ENCODE results near the gene STK33.
A peak's percentile ranks its signal among the peaks of the same experiment; 100 is the strongest.

STK33 gene

DNA sequence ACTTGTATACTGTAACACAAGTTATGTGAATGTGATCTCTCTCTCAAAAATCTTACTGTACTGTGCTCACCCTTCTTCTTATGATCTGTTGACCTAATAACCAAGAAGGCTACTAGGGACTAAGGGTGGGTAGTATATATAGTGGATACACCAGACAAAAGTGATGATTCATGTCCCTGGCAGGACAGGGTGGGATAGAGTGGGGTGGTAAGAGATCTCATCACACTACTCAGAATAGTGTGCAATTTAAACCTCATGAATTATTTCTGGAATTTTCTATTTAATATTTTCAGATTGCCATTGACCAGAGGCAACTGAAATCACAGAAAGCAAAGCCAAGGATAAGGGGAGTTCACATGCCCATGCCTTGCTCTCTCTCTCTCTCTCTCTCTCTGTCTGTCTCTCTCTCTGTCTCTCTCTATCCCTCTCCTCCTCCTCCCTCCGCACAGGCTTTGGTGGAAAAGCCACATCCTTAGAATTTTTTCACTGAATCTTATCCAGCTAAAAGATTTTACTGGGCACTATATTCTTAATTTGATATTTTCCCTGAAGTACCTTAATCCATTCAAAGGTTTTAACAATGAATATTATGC lies 12.0 kb upstream of the STK33 start:
- TF ChIP-seq, protein P1, sequence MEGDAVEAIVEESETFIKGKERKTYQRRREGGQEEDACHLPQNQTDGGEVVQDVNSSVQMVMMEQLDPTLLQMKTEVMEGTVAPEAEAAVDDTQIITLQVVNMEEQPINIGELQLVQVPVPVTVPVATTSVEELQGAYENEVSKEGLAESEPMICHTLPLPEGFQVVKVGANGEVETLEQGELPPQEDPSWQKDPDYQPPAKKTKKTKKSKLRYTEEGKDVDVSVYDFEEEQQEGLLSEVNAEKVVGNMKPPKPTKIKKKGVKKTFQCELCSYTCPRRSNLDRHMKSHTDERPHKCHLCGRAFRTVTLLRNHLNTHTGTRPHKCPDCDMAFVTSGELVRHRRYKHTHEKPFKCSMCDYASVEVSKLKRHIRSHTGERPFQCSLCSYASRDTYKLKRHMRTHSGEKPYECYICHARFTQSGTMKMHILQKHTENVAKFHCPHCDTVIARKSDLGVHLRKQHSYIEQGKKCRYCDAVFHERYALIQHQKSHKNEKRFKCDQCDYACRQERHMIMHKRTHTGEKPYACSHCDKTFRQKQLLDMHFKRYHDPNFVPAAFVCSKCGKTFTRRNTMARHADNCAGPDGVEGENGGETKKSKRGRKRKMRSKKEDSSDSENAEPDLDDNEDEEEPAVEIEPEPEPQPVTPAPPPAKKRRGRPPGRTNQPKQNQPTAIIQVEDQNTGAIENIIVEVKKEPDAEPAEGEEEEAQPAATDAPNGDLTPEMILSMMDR (IDR thresholded peaks at IDR 0.05; ENCODE audit: low read depth, low read length) = no peak
- peak in 1 of 2 donors; percentile 34 for DNase-seq (ENCODE audit: low read depth in 2 of 2)
- no peak overlapping the region for H3K4me3 ChIP-seq (replicated peaks in 1 of 2; ENCODE audit: low read depth in 2 of 2, low read length in 2 of 2)

DNA sequence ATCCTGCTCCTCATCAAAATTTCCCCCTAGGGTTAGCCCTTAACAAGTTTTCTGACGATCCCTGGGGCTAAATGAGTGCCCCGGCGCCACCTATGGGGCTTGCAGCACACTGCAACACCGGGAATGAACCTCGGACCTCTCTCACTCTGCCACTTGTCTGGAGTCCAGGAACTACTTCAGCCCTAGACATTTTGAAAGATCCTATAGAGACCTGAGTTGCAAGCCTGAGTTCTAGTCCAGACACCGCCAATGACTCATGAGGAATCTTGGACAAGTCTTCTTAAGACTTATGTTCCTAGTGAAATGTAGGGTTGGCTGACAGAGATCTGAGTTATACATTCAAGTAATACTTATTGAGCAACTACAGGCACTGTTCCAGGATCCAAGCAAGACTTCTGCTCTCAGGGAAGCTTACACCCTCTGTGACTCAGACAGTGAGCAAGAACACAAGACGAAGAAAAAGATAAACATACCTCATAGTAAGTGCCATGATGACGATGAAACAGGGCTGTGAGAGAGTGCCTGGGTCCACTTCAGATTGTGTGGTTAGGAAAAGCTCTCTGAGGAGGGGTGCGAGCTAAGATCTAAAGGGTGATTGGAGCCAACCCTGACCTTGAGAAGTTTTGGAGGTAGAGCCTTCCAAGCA lies 10.2 kb upstream of the STK33 start:
- no peak overlapping the region for H3K4me3 ChIP-seq (replicated peaks in 1 of 2; ENCODE audit: low read depth in 2 of 2, low read length in 2 of 2)
- DNase-seq (ENCODE audit: low read depth in 2 of 2) = peak; percentile 100
- TF ChIP-seq, protein P1 (IDR thresholded peaks at IDR 0.05; ENCODE audit: low read depth, low read length) = peak; percentile 88

GRCh38 chr11:8603696-8604077 lies 9.7 kb upstream of the STK33 start:
- TF ChIP-seq, protein P1 (IDR thresholded peaks at IDR 0.05; ENCODE audit: low read depth, low read length) = no peak
- no peak for DNase-seq (ENCODE audit: low read depth in 2 of 2)
- H3K4me3 ChIP-seq (replicated peaks in 1 of 2; ENCODE audit: low read depth in 2 of 2, low read length in 2 of 2) = no peak overlapping the region

DNA sequence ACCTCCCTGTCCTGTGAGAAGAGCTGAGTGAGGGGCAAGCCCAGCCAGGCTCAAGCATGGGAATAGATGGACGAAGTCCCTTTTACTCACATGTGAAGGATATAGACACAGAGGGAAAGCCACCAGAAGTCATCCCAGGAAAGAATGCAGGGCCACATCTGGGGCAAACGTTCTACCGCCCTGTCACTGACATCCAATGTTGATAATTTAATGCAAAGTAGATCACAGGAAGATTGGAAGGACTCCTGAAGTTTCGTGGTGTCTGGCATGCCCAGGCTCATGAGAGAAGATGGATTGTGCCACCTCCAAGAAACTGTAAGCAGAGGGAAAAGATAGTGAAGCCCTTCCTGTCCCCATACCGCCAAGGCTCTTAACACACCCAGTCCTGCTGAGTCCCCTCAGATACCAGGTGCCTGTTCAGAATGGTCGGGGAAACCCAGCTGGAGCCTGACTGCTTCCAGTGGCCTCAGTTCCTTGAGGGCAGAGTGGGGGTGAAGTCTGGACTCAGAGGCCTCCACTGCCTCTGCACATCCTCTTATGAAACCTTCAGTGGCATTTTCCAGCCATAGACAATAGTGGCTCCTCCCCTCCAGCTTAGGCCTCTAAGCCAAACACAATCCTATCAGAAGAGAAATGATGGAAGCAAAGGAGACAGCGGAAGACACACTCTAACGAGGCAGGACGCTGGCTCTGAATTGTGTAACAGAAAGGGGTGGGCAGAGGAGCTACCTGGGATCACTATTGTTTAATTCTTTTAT lies 7.5 kb upstream of the STK33 start:
- peak in 1 of 2 donors; percentile 27 for DNase-seq (ENCODE audit: low read depth in 2 of 2)
- TF ChIP-seq, protein P1 (IDR thresholded peaks at IDR 0.05; ENCODE audit: low read depth, low read length) = no peak
- no peak overlapping the region for H3K4me3 ChIP-seq (replicated peaks in 1 of 2; ENCODE audit: low read depth in 2 of 2, low read length in 2 of 2)

DNA sequence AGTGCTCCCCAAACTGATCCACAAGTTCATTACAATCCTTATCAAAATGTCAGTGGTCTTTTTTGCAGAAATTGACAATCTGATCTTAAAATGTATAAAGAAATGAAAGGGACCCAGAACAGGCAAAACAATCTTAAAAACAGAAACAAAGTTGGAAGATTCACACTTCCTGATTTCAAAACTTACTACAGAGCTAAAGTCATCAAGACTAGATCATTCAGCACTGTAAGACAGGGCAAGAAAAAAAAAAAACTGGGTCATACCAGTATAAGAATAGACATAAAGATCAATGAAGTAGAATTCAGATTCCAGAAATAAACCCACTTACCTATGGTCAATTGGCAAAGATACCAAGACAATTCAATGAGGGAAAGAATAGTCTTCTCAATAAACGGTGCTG lies 4.5 kb upstream of the STK33 start:
- no peak overlapping the region for H3K4me3 ChIP-seq (replicated peaks in 1 of 2; ENCODE audit: low read depth in 2 of 2, low read length in 2 of 2)
- TF ChIP-seq, protein P1 (IDR thresholded peaks at IDR 0.05; ENCODE audit: low read depth, low read length) = no peak
- DNase-seq (ENCODE audit: low read depth in 2 of 2) = no peak

DNA sequence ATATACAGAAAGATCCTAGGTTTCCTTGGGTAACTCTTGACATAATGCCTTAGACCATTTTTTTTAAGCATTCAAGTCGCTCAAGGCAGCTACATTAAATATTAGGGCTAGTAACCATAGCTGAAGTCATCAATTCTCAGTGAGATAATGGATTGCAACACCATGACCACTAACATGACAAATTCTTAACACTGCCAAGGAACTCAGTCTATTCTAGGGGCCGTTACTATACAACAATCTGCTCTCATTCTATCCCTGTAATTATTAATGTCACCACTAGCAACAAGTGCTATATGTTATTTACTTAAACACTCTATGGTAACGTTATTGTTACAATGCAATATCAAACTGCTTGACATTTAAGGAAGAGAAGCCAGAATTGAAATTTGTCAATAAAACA lies 3.2 kb upstream of the STK33 start:
- no peak overlapping the region for H3K4me3 ChIP-seq (replicated peaks in 1 of 2; ENCODE audit: low read depth in 2 of 2, low read length in 2 of 2)
- DNase-seq (ENCODE audit: low read depth in 2 of 2) = peak; percentile 89 to 94
- TF ChIP-seq, protein P1 (IDR thresholded peaks at IDR 0.05; ENCODE audit: low read depth, low read length) = no peak
